Erythroblast (primary cell): ENCODE results near the gene LAMA4.

ENCODE experiments used
- GATA1 ChIP-seq: IDR thresholded peaks from 2 replicates; pipeline ENCODE4 v1.6.1; 2011; ENCODE audit warnings: low read depth, mild to moderate bottlenecking, control low read depth, low read length, moderate library complexity
- POLR2A ChIP-seq: IDR thresholded peaks from 2 replicates; pipeline ENCODE4 v1.6.1; 2011; ENCODE audit warnings: mild to moderate bottlenecking, low read length

- TF ChIP-seq POLR2A (no peak), GATA1 (no peak)
These were observed 140.4 kb downstream of the LAMA4 start for GRCh38 chr6:112113918-112114317.
